Bronchial epithelial cell (primary cell): ENCODE results near the gene PLCB1. TPM values are rescaled to one million over a fixed set of nuclear protein-coding genes. Genes with fewer than 3 reads are reported as not detected.

Experiments
- DNase-seq: peaks from one replicate; pipeline ENCODE4 v3.0.0-alpha.2; 2010; ENCODE audit warnings: low read depth
- FAIRE-seq: peaks from 2 replicates; lab custom pipeline; 2011; peaks lifted over from hg19 to GRCh38; lab: Jason Lieb, UNC
- H3K27me3 ChIP-seq: 2 replicates; pipeline ENCODE4 v1.5.1; 2011; ENCODE audit warnings: low read length; ENCODE audit not compliant: control insufficient read depth, insufficient read depth
- H3K36me3 ChIP-seq: 2 replicates; pipeline ENCODE4 v1.5.1; 2011; ENCODE audit warnings: low read length; ENCODE audit not compliant: control insufficient read depth, insufficient read depth
- H3K4me3 ChIP-seq: 2 replicates; pipeline ENCODE4 v1.5.1; 2011; ENCODE audit warnings: mild to moderate bottlenecking, low read depth, low read length, control low read depth
- CTCF ChIP-seq: IDR thresholded peaks from 2 replicates; pipeline ENCODE4 v1.5.1; 2011; ENCODE audit warnings: mild to moderate bottlenecking, moderate library complexity, low read length, control low read depth, inconsistent platforms; ENCODE audit not compliant: insufficient read depth, severe bottlenecking
- total RNA-seq: library from RNA; depleted of rRNA; stranded (reverse); fragments of >200 nt; gene quantifications from 2 replicates; pipeline ENCODE4 v1.2.1, GENCODE V29; 2014

Gene PLCB1
- total RNA-seq, 1 donor from 2014 or later: 1.1 TPM

GRCh38 chr20:8898823-8899222, 766.8 kb downstream of the PLCB1 start:
- no peak overlapping the region for H3K4me3 ChIP-seq
- no peak for TF ChIP-seq CTCF
- no peak for FAIRE-seq
- H3K27me3 ChIP-seq: no peaks in the 10 kb centered on the region
- DNase-seq: no peak
- no peaks in the 10 kb centered on the region for H3K36me3 ChIP-seq

- no peak overlapping the region for H3K4me3 ChIP-seq
- no peak for TF ChIP-seq CTCF
- DNase-seq (no peak), FAIRE-seq (no peak)
- H3K36me3 ChIP-seq: no peaks in the 10 kb centered on the region
- no peaks in the 10 kb centered on the region for H3K27me3 ChIP-seq
Measured at GRCh38 chr20:8901237-8902025, 769.4 kb downstream of the PLCB1 start.

GRCh38 chr20:8903655-8904605, 771.9 kb downstream of the PLCB1 start:
- DNase-seq: no peak
- H3K36me3 ChIP-seq: no peaks in the 10 kb centered on the region
- TF ChIP-seq CTCF: no peak
- FAIRE-seq: no peak
- H3K4me3 ChIP-seq: no peak overlapping the region
- no peaks in the 10 kb centered on the region for H3K27me3 ChIP-seq

- TF ChIP-seq CTCF: no peak
- peak; percentile 9 for DNase-seq
- H3K36me3 ChIP-seq: no peaks in the 10 kb centered on the region
- no peak overlapping the region for H3K4me3 ChIP-seq
- FAIRE-seq: peak; percentile 13
- H3K27me3 ChIP-seq: no peaks in the 10 kb centered on the region
Measured at GRCh38 chr20:8909596-8909995, 777.5 kb downstream of the PLCB1 start.

GRCh38 chr20:8912096-8912495, 780.0 kb downstream of the PLCB1 start:
- no peak for FAIRE-seq
- H3K36me3 ChIP-seq: no peaks in the 10 kb centered on the region
- no peaks in the 10 kb centered on the region for H3K27me3 ChIP-seq
- DNase-seq: no peak
- no peak for TF ChIP-seq CTCF
- H3K4me3 ChIP-seq: no peak overlapping the region
